ENCODE measurements around the gene GAB1. TPM values are rescaled to one million over a fixed set of nuclear protein-coding genes. Genes with fewer than 3 reads are reported as not detected.

Gene GAB1
- total and polyA plus RNA-seq, 2 of the 13 experiments (the other 11 are each of a cell fraction or from before 2014, with no cell fraction given): 8.7 to 14.7 TPM

- TF ChIP-seq, protein P1, sequence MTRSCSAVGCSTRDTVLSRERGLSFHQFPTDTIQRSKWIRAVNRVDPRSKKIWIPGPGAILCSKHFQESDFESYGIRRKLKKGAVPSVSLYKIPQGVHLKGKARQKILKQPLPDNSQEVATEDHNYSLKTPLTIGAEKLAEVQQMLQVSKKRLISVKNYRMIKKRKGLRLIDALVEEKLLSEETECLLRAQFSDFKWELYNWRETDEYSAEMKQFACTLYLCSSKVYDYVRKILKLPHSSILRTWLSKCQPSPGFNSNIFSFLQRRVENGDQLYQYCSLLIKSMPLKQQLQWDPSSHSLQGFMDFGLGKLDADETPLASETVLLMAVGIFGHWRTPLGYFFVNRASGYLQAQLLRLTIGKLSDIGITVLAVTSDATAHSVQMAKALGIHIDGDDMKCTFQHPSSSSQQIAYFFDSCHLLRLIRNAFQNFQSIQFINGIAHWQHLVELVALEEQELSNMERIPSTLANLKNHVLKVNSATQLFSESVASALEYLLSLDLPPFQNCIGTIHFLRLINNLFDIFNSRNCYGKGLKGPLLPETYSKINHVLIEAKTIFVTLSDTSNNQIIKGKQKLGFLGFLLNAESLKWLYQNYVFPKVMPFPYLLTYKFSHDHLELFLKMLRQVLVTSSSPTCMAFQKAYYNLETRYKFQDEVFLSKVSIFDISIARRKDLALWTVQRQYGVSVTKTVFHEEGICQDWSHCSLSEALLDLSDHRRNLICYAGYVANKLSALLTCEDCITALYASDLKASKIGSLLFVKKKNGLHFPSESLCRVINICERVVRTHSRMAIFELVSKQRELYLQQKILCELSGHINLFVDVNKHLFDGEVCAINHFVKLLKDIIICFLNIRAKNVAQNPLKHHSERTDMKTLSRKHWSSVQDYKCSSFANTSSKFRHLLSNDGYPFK (CRISPR knock-in tag; IDR thresholded peaks at IDR 0.05; ENCODE audit: borderline replicate concordance): no peak
- TF ChIP-seq ZFYVE20 (CRISPR knock-in tag; IDR thresholded peaks at IDR 0.05; ENCODE audit: borderline replicate concordance, low read depth): no peak
- no peak for TF ChIP-seq ZNF484 (CRISPR knock-in tag; IDR thresholded peaks at IDR 0.05; ENCODE audit: borderline replicate concordance, low read depth)
- no peak for TF ChIP-seq KDM1A (CRISPR knock-in tag; IDR thresholded peaks at IDR 0.05)
- no peak for TF ChIP-seq ZNF839 (CRISPR knock-in tag; IDR thresholded peaks at IDR 0.05; ENCODE audit: borderline replicate concordance)
- TF ChIP-seq, protein P2, sequence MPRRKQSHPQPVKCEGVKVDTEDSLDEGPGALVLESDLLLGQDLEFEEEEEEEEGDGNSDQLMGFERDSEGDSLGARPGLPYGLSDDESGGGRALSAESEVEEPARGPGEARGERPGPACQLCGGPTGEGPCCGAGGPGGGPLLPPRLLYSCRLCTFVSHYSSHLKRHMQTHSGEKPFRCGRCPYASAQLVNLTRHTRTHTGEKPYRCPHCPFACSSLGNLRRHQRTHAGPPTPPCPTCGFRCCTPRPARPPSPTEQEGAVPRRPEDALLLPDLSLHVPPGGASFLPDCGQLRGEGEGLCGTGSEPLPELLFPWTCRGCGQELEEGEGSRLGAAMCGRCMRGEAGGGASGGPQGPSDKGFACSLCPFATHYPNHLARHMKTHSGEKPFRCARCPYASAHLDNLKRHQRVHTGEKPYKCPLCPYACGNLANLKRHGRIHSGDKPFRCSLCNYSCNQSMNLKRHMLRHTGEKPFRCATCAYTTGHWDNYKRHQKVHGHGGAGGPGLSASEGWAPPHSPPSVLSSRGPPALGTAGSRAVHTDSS (CRISPR knock-in tag; conservative IDR thresholded peaks at IDR 0.05): no peak
- no peak; the same call in 1 of the 2 replicates for TF ChIP-seq ZNF317 (CRISPR knock-in tag; IDR thresholded peaks at IDR 0.05)
- TF ChIP-seq CCAR2 (optimal IDR thresholded peaks at IDR 0.05; ENCODE audit: low read depth, low read length): no peak
- TF ChIP-seq SMAD1 (CRISPR knock-in tag; IDR thresholded peaks at IDR 0.05; ENCODE audit: borderline replicate concordance, low read depth): no peak
- no peak for TF ChIP-seq ZSCAN21 (CRISPR knock-in tag; IDR thresholded peaks at IDR 0.05; ENCODE audit: borderline replicate concordance)
- 0 out of 2 replicates have a peak, but pooled peaks have one; percentile 15 for TF ChIP-seq ZSCAN31 (CRISPR knock-in tag; IDR thresholded peaks at IDR 0.05; ENCODE audit: low read depth)
- no peak for TF ChIP-seq ZNF660 (CRISPR knock-in tag; IDR thresholded peaks at IDR 0.05; ENCODE audit: borderline replicate concordance, low read depth)
- no peak; the same call in 1 of the 2 replicates for TF ChIP-seq ZFP90 (CRISPR knock-in tag; IDR thresholded peaks at IDR 0.05; ENCODE audit: borderline replicate concordance)
- TF ChIP-seq ZNF10 (CRISPR knock-in tag; IDR thresholded peaks at IDR 0.05; ENCODE audit: borderline replicate concordance, low read depth): no peak
- no peak for TF ChIP-seq HOXA9 (CRISPR knock-in tag; IDR thresholded peaks at IDR 0.05; ENCODE audit: borderline replicate concordance)
- no peak for TF ChIP-seq ZKSCAN5 (CRISPR knock-in tag; IDR thresholded peaks at IDR 0.05)
- TF ChIP-seq ZNF563 (CRISPR knock-in tag; IDR thresholded peaks at IDR 0.05): no peak
- TF ChIP-seq GABPB1 (CRISPR knock-in tag; IDR thresholded peaks at IDR 0.05): no peak
- no peak for TF ChIP-seq SSRP1 (CRISPR knock-in tag; IDR thresholded peaks at IDR 0.05)
- TF ChIP-seq RARA (CRISPR knock-in tag; IDR thresholded peaks at IDR 0.05): 0 out of 2 replicates have a peak, but pooled peaks have one; percentile 28
- no peak for TF ChIP-seq TCF7L2 (IDR thresholded peaks at IDR 0.05; ENCODE audit: low read depth, low read length)
- TF ChIP-seq FOXM1 (CRISPR knock-in tag; IDR thresholded peaks at IDR 0.05): no peak
- TF ChIP-seq MTF1 (CRISPR knock-in tag; IDR thresholded peaks at IDR 0.05): no peak
- TF ChIP-seq SETDB1 (CRISPR knock-in tag; IDR thresholded peaks at IDR 0.05; ENCODE audit: borderline replicate concordance): no peak
- no peak for TF ChIP-seq TP53 (CRISPR knock-in tag; conservative IDR thresholded peaks at IDR 0.05)
- TF ChIP-seq RBM39 (IDR thresholded peaks at IDR 0.05; ENCODE audit: low read depth, low read length, poor library complexity, severe bottlenecking): no peak
- TF ChIP-seq ZNF558 (CRISPR knock-in tag; IDR thresholded peaks at IDR 0.05; ENCODE audit: borderline replicate concordance): no peak
- no peak for TF ChIP-seq ZNF546 (CRISPR knock-in tag; conservative IDR thresholded peaks at IDR 0.05)
These were observed 1.1 kb downstream of the GAB1 start (continued) for GRCh38 chr4:143337600-143338287.
